ENCODE measurements around the gene ATP1A3.
A peak's percentile ranks its signal among the peaks of the same experiment; 100 is the strongest.

Gene ATP1A3

GRCh38 chr19:41984961-41985360, 9.1 kb downstream of the ATP1A3 start:
- no peak for DNase-seq

GRCh38 chr19:41981724-41982123, 12.3 kb downstream of the ATP1A3 start:
- no peak for DNase-seq

- DNase-seq, result no peak
Observed at GRCh38 chr19:41978470-41978869, 15.6 kb downstream of the ATP1A3 start.

GRCh38 chr19:41977916-41978315, 16.1 kb downstream of the ATP1A3 start:
- no peak for DNase-seq

- no peak for DNase-seq
Observed at GRCh38 chr19:41974652-41975051, 19.4 kb downstream of the ATP1A3 start.

GRCh38 chr19:41971363-41971762, 22.7 kb downstream of the ATP1A3 start:
- DNase-seq, result no peak

- DNase-seq, result no peak
Observed at GRCh38 chr19:41969772-41970458, 24.1 kb downstream of the ATP1A3 start.

GRCh38 chr19:41968751-41969595, 25.1 kb downstream of the ATP1A3 start:
- DNase-seq, result no peak

DNA sequence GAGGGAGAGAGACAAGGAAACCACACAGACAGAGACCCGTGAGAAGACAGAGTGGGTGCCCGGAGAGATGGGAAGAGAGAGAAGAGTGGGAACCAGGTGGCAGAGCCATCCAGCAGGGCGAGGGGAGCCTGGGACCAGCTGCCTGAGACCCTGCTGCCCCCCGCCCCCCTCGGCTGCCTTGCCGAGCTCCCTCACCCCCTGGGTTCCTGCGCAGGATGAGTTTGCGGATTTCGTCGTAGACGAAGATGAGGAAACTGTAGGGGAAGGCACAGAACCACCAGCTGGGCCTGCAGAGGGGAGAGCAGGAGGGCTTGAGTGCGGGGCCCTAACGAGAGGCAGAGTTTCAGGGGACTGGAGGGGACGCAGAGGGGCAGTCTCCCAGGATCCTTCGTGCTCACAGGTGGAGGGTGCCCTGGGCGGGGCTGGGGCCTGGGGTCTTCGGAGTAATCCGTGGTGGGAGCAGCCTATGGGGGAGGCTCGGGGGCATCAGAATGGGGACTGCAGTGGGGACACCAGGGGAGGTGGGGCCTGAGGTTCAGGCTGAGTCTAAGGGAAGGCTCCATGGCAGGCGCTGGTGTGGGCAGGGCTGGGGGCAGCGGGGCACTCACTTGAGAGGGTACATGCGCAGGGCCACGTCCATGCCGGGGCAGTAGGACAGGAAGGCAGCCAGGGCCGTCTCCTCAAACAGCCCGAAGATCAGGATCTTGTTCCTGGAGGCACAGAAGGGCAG, 26.8 kb downstream of the ATP1A3 start:
- DNase-seq, result no peak

DNA sequence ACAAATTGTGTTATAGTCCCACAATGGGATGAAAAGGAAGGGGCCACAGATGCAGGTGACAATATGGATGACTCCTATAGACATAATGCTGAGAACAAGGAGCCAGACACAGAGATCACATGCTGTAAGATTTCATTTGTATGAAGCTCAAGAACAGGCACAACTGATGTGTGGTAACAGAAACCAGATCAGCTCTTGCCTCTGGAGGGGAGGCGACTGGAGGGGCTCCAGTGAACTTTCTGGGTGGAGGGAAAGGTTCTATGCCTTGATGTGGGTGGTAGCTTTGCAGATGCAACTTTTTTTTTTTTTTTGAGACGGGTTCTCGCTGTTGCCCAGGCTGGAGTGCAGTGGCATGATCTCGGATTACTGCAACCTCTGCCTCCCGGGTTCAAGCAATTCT, 28.9 kb downstream of the ATP1A3 start:
- no peak for DNase-seq

GRCh38 chr19:41960973-41961372, 33.1 kb downstream of the ATP1A3 start:
- no peak for DNase-seq

GRCh38 chr19:41959056-41960053, 34.7 kb downstream of the ATP1A3 start, which contains the start of gene RABAC1:
Gene RABAC1, minus strand, starts transcription at chr19:41959321. Its CDS starts 29 bp downstream, at chr19:41959292.
- peak; percentile 98 for DNase-seq

- DNase-seq, result peak; percentile 86
Observed at GRCh38 chr19:41958367-41959055, 35.5 kb downstream of the ATP1A3 start.

- DNase-seq, result peak; percentile 92
Observed at GRCh38 chr19:41957838-41958366, 36.1 kb downstream of the ATP1A3 start.

GRCh38 chr19:41957161-41957837, 36.7 kb downstream of the ATP1A3 start:
- no peak for DNase-seq

DNA sequence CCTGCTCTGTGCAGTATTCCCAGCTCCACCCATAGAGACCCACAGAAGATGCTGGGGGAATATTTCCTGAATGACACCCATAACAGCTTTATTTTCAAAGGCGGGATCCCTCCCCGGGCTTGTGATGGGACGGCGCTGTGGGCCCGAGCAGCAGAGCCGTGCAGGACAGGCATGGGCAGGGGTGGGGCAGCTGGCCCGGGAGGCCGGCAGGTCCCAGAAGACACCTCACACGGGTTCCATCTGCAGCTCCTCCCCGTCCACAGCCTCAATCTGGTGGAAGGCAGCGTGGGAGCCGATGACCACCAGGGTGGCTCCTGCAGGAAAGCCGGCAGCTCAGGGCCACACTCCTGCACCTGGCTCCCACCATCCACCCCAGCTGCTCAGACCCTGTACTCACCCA, 37.4 kb downstream of the ATP1A3 start:
- no peak for DNase-seq

GRCh38 chr19:41955521-41955920, 38.5 kb downstream of the ATP1A3 start:
- DNase-seq, result no peak

GRCh38 chr19:41951686-41952172, 42.3 kb downstream of the ATP1A3 start:
- peak; percentile 81 for DNase-seq

DNA sequence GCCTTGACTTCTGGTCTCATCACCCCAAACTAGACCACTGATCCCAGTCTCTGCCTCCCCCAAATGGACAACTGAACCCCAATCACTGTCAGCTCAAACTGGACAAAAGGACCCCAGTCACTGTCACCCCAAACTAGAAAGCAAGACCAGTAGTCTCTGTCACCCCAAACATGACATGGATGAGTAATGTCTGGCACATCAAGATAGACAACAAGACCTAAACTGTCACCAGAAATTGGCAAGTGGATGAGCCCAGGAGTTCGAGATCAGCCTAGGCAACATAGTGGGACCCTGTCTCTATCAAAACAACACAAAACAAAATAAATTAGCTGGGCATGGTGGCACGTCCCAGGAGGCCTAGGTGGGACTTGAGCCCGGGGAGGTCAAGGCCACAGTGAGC, 46.9 kb downstream of the ATP1A3 start:
- DNase-seq, result no peak

DNA sequence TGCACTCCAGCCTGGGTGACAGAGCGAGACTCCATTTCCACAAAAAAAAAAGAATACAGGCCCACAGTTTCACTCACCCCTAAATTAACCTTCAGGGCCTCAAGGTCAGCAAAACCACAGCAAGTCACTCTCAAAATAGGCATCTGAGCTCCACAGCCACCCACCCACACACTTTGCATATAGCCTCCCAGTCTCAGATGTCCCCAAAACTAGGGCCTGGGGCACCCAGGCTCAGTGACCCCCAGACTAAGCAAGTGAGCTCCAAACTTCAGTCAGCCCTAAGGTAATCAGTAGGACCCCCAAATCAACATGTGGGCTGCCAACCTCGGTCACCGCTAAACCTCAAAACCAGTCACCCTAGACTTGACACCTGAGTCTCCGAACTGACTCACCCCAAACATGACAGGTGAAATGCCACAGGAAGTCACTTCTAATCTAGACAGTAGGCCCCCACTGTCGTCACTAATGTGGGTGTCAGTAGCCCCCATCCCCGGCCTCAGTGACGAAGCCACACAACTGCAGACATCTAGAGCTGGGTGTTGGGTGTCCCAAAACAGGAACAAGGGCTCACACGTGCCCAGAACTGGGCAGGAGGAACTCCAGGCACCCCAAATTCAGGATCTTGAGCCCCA, 48.8 kb downstream of the ATP1A3 start:
- no peak for DNase-seq

Measured in NCI-H69 (cell line).